CD8-positive, alpha-beta memory T cell (primary cell): ENCODE measurements around the gene NBEAL1. TPM values are rescaled to one million over a fixed set of nuclear protein-coding genes. Genes with fewer than 3 reads are reported as not detected.
"Not testable (repeated sequence)": the region's sequence is repeated elsewhere in the genome, so short reads cannot be mapped to it uniquely, and the experiment has no call there.

Source experiments
- CTCF ChIA-PET: fragments of 350-600 bp; sonication (Branson Sonifier 250); formaldehyde crosslinking; loops from one replicate; lab custom pipeline; 2021; ENCODE audit warnings: antibody characterized with exemption; lab: Charles Lee
- POLR2A ChIA-PET: fragments of 350-600 bp; sonication (Branson Sonifier 250); formaldehyde crosslinking; loops from one replicate; lab custom pipeline; 2021; ENCODE audit warnings: antibody characterized with exemption; lab: Charles Lee
- DNase-seq, 5 donors: peaks; one replicate each; pipeline versions ENCODE4 v3.0.0 to v3.0.0-alpha.2; 2020 to 2022; ENCODE audit warnings: mixed read lengths in 1 of 5
- H3K27ac ChIP-seq: one replicate; pipeline ENCODE4 v1.7.0; 2013; ENCODE audit warnings: low read depth, mild to moderate bottlenecking, low read length, moderate library complexity
- H3K27me3 ChIP-seq: 2 replicates; pipeline ENCODE4 v1.7.0; 2013; ENCODE audit warnings: low read length, mild to moderate bottlenecking; ENCODE audit not compliant: insufficient read depth, poor library complexity, severe bottlenecking
- H3K36me3 ChIP-seq: 2 replicates; pipeline ENCODE4 v1.7.0; 2013; ENCODE audit warnings: mild to moderate bottlenecking, low read length, moderate library complexity; ENCODE audit not compliant: insufficient read depth
- H3K4me1 ChIP-seq: 2 replicates; pipeline ENCODE4 v1.7.0; 2013; ENCODE audit warnings: mild to moderate bottlenecking, low read length, moderate library complexity; ENCODE audit not compliant: insufficient read depth
- H3K4me3 ChIP-seq: 2 replicates; pipeline ENCODE4 v1.7.0; 2013; ENCODE audit warnings: mild to moderate bottlenecking, low read length
- H3K9me3 ChIP-seq: 2 replicates; pipeline ENCODE4 v1.7.0; 2013; ENCODE audit warnings: mild to moderate bottlenecking, low read length
- H3K27ac Mint-ChIP-seq, 8 donors: one replicate each; pipeline ENCODE4 v1.8.0; 2020 to 2021; ENCODE audit warnings: mixed read lengths in 8 of 8, mild to moderate bottlenecking in 6 of 8, inconsistent platforms in 3 of 8, moderate library complexity in 3 of 8
- H3K27me3 Mint-ChIP-seq, 2 donors: one replicate each; pipeline ENCODE4 v1.8.0; 2020 to 2021; ENCODE audit warnings: mixed read lengths in 2 of 2, mild to moderate bottlenecking in 1 of 2, moderate library complexity in 1 of 2
- H3K36me3 Mint-ChIP-seq, 3 donors: one replicate each; pipeline ENCODE4 v1.8.0; 2020 to 2021; ENCODE audit warnings: mixed read lengths in 3 of 3, inconsistent platforms in 1 of 3, mild to moderate bottlenecking in 1 of 3
- H3K4me1 Mint-ChIP-seq, 3 donors: one replicate each; pipeline ENCODE4 v1.8.0; 2020 to 2021; ENCODE audit warnings: mixed read lengths in 3 of 3, inconsistent platforms in 1 of 3, mild to moderate bottlenecking in 1 of 3
- H3K4me3 Mint-ChIP-seq, 7 donors: one replicate each; pipeline ENCODE4 v1.8.0; 2020 to 2021; ENCODE audit warnings: mixed read lengths in 7 of 7, mild to moderate bottlenecking in 6 of 7, moderate library complexity in 4 of 7, inconsistent platforms in 2 of 7
- H3K9me3 Mint-ChIP-seq, 5 donors: one replicate each; pipeline ENCODE4 v1.8.0; 2020 to 2022; ENCODE audit warnings: mixed read lengths in 5 of 5, mild to moderate bottlenecking in 3 of 5, moderate library complexity in 2 of 5, inconsistent platforms in 1 of 5
- polyA plus RNA-seq: library from polyadenylated mRNA; unstranded; fragments of 300-500 nt; fragmentation: Illumina TruSeq; gene quantifications from one replicate; pipeline ENCODE4 v1.2.3, GENCODE V29; 2021
- total RNA-seq, 2 experiments: library from RNA; stranded (reverse); gene quantifications; one replicate each; pipeline ENCODE4 v1.2.3, GENCODE V29; 2021

NBEAL1 gene
- total and polyA plus RNA-seq, 3 experiments from 2014 or later, result 8.5 to 10.1 (median 8.6) TPM

DNA sequence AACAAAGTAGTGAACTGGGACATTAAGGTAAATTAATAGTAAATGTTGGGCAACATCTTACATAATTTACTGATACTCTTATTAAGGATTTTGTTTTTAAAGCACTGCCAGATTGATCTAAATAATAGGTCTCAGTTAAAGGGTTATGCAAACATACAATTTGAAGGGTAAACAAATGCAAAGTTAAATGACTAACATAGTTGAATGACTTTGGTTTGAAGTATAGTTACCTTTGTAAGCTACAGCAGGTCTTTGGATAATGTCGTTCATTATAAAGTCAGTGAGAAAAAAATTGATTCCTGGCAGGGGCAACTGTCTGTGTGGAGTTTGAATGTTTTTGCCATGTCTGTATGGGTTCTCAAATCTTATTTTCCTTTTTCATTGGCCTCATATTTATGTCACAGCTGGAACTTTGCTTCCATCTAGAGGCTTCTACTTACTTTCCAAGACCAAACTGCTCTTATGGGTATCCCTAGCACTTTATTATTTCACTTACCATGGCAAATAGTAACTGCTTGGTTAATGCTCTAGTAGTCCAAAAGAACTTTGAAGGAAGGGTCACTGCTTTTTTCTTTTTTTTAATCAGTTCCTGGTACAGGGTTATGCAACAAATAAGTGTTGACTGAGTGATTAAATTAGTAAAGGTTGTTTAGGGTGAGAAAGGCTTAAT is 107.8 kb downstream of the NBEAL1 start:
- Histone ChIP-seq H3K4me3 (no peak overlapping the region), H3K9me3 (no peaks in the 10 kb centered on the region), H3K27ac (no peak overlapping the region), H3K36me3 (no peaks in the 10 kb centered on the region), H3K4me1 (no peaks in the 10 kb centered on the region), H3K27me3 (no peaks in the 10 kb centered on the region)
- ChIA-PET POLR2A (no interaction called here), CTCF (no interaction called here)
- no peak overlapping the region for H3K4me3 Mint-ChIP-seq
- DNase-seq, result no peak
- no peaks in the 10 kb centered on the region for H3K4me1 Mint-ChIP-seq
- peak overlapping the region in 2 of 8 donors; percentile 6 to 29 for H3K27ac Mint-ChIP-seq
- no peaks in the 10 kb centered on the region for H3K27me3 Mint-ChIP-seq
- H3K9me3 Mint-ChIP-seq, result no peaks in the 10 kb centered on the region
- peaks cover 0 to 24% (median 10%) of the 10 kb centered on the region in 3 donors for H3K36me3 Mint-ChIP-seq

DNA sequence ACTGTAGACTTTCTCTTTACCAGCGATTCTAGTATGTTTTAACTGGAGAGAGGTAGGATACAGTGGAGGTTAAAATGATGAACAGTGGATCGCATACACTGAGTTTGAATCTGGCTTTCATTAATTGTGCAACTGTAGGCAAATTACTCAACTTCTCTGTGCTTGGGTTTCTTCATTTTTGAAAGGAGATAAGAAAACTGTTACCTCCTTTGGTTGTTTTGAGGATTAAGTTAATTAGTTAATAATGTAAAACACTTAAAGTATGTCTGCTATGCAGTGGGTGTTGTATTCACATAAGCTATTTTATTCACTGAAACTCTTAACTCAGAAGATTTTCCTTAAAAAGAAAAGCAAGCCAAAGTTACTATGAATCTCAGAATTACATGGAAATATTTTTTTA is 112.3 kb downstream of the NBEAL1 start:
- H3K4me1 Mint-ChIP-seq, result no peaks in the 10 kb centered on the region
- no peak for DNase-seq
- Histone ChIP-seq H3K36me3 (no peaks in the 10 kb centered on the region), H3K27me3 (no peaks in the 10 kb centered on the region), H3K27ac (no peak overlapping the region), H3K9me3 (no peaks in the 10 kb centered on the region), H3K4me1 (no peaks in the 10 kb centered on the region), H3K4me3 (no peak overlapping the region)
- H3K27me3 Mint-ChIP-seq, result no peaks in the 10 kb centered on the region
- CTCF ChIA-PET, result interaction anchor here (0.6 kb wide), 1 partner anchor 53 kb away, joined by 3 read pairs; no protein-coding TSS in a partner anchor
- no peaks in the 10 kb centered on the region for H3K9me3 Mint-ChIP-seq
- POLR2A ChIA-PET, result no interaction called here
- peaks cover 3 to 29% (median 16%) of the 10 kb centered on the region in 3 donors for H3K36me3 Mint-ChIP-seq
- no peak overlapping the region for H3K4me3 Mint-ChIP-seq
- H3K27ac Mint-ChIP-seq, result no peak overlapping the region

GRCh38 chr2:203135105-203135504 is 120.4 kb downstream of the NBEAL1 start:
- Histone ChIP-seq H3K4me1 (no peaks in the 10 kb centered on the region), H3K9me3 (no peaks in the 10 kb centered on the region), H3K27me3 (no peaks in the 10 kb centered on the region), H3K4me3 (no peak overlapping the region), H3K36me3 (no peaks in the 10 kb centered on the region), H3K27ac (no peak overlapping the region)
- Mint-ChIP-seq H3K36me3 (peaks cover 0 to 11% (median 7%) of the 10 kb centered on the region in 3 donors), H3K9me3 (no peaks in the 10 kb centered on the region), H3K4me3 (no peak overlapping the region), H3K4me1 (no peaks in the 10 kb centered on the region), H3K27ac (no peak overlapping the region), H3K27me3 (no peaks in the 10 kb centered on the region)
- DNase-seq, result no peak
- ChIA-PET CTCF (interaction anchor here (0.6 kb wide), 1 partner anchor 19 kb away, joined by 3 read pairs; no protein-coding TSS in a partner anchor), POLR2A (no interaction called here)

GRCh38 chr2:203143391-203143790 is 128.7 kb downstream of the NBEAL1 start:
- no peak for DNase-seq
- no peaks in the 10 kb centered on the region for H3K9me3 Mint-ChIP-seq
- POLR2A ChIA-PET, result no interaction called here

GRCh38 chr2:203149194-203149593 is 134.5 kb downstream of the NBEAL1 start:
- H3K27ac ChIP-seq, result no peak overlapping the region
- no peak overlapping the region for H3K27ac Mint-ChIP-seq
- H3K4me1 ChIP-seq, result no peaks in the 10 kb centered on the region
- no peak overlapping the region for H3K4me3 ChIP-seq
- H3K4me3 Mint-ChIP-seq, result no peak overlapping the region
- no peaks in the 10 kb centered on the region for H3K27me3 ChIP-seq
- DNase-seq, result no peak
- ChIA-PET POLR2A (no interaction called here), CTCF (no interaction called here)
- no peaks in the 10 kb centered on the region for H3K36me3 ChIP-seq
- no peaks in the 10 kb centered on the region for H3K27me3 Mint-ChIP-seq
- no peaks in the 10 kb centered on the region for H3K9me3 ChIP-seq
- no peaks in the 10 kb centered on the region for H3K9me3 Mint-ChIP-seq
- H3K4me1 Mint-ChIP-seq, result no peaks in the 10 kb centered on the region
- H3K36me3 Mint-ChIP-seq, result peaks cover 12 to 24% (median 14%) of the 10 kb centered on the region in 3 donors

More at GRCh38 chr2:203143391-203143790, 128.7 kb downstream of the NBEAL1 start:
- Histone ChIP-seq H3K4me1 (no peaks in the 10 kb centered on the region), H3K27me3 (no peaks in the 10 kb centered on the region), H3K27ac (no peak overlapping the region), H3K4me3 (no peak overlapping the region), H3K9me3 (no peaks in the 10 kb centered on the region), H3K36me3 (no peaks in the 10 kb centered on the region)
- no peak overlapping the region for H3K4me3 Mint-ChIP-seq
- no peaks in the 10 kb centered on the region for H3K27me3 Mint-ChIP-seq
- CTCF ChIA-PET, result no interaction called here
- H3K36me3 Mint-ChIP-seq, result peaks cover 0 to 13% (median 4%) of the 10 kb centered on the region in 3 donors
- no peaks in the 10 kb centered on the region for H3K4me1 Mint-ChIP-seq
- H3K27ac Mint-ChIP-seq, result no peak overlapping the region

DNA sequence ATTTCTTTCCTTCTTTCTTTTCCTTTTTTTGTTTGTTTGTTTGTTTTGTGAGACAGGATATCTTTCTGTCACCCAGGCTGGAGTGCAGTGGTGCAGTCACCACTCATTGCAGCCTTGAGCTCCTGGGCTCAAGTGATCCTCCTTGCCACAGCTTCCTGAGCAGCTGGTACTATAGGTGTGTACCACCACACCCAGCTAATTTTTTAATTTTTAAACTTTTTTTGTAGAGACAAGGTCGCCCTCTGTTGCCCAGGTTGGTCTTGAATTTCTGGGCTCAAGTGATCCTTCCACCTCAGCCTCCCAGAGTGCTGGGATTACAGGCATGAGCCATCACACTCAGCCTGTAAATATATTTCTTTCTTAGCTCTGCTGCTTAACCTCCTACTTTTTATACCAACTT is 140.7 kb downstream of the NBEAL1 start:
- Histone ChIP-seq H3K9me3 (no peaks in the 10 kb centered on the region), H3K27me3 (no peaks in the 10 kb centered on the region), H3K36me3 (no peaks in the 10 kb centered on the region), H3K27ac (no peak overlapping the region), H3K4me1 (no peaks in the 10 kb centered on the region), H3K4me3 (no peak overlapping the region)
- H3K27me3 Mint-ChIP-seq, result peaks cover 0 to 1% of the 10 kb centered on the region in 2 donors
- CTCF ChIA-PET, result no interaction called here
- H3K4me1 Mint-ChIP-seq, result peaks cover 8 to 13% (median 9%) of the 10 kb centered on the region in 3 donors
- H3K27ac Mint-ChIP-seq, result peak overlapping the region in 4 of 8 donors; percentile 3 to 67 (median 58)
- no peaks in the 10 kb centered on the region for H3K9me3 Mint-ChIP-seq
- DNase-seq, result peak in 1 of 5 donors; percentile 0
- H3K36me3 Mint-ChIP-seq, result peaks cover 10 to 18% (median 11%) of the 10 kb centered on the region in 3 donors
- POLR2A ChIA-PET, result no interaction called here
- no peak overlapping the region for H3K4me3 Mint-ChIP-seq

GRCh38 chr2:203162722-203163121 is 148.0 kb downstream of the NBEAL1 start:
- H3K27me3 Mint-ChIP-seq, H3K4me1 Mint-ChIP-seq, DNase-seq, H3K36me3 ChIP-seq, H3K9me3 ChIP-seq, H3K4me3 Mint-ChIP-seq, H3K9me3 Mint-ChIP-seq, H3K27ac ChIP-seq, CTCF ChIA-PET, H3K27ac Mint-ChIP-seq, H3K4me1 ChIP-seq, H3K27me3 ChIP-seq, POLR2A ChIA-PET, H3K4me3 ChIP-seq: not testable (repeated sequence)
- peaks cover 17 to 25% (median 21%) of the 10 kb centered on the region in 3 donors for H3K36me3 Mint-ChIP-seq

DNA sequence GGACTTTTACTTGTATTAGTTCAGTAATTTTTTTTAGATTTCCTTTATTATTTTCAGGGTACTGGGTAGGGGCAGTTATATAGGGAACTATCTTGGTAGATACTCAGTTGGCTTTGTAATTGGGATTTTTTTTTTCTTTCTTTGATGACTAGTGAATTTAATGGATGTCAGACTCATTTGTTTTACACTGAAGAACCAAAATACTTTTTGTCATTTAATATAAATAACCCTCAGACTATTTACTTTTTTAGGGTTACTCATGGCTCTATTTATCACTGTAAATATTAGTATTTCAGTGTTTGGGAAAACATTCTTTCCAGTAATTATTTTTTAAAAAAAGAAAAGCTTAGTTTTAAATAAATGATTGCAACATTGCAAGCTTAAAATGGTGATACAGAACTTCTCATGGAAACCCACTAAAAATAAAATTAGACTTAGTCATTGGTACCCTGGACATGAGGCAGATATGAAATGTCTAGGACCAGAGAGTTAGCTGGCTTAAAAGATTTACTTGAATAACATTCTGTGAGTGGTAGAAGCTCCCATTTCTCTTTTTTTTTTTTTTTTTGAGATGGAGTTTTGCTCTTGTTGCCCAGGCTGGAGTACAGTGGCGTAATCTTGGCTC is 149.7 kb downstream of the NBEAL1 start:
- Mint-ChIP-seq H3K4me1 (no peaks in the 10 kb centered on the region), H3K4me3 (no peak overlapping the region), H3K27ac (no peak overlapping the region), H3K36me3 (peaks cover 15 to 26% (median 22%) of the 10 kb centered on the region in 3 donors), H3K9me3 (peaks cover 0 to 6% (median 0%) of the 10 kb centered on the region in 5 donors), H3K27me3 (no peaks in the 10 kb centered on the region)
- Histone ChIP-seq H3K27me3 (no peaks in the 10 kb centered on the region), H3K4me1 (no peaks in the 10 kb centered on the region), H3K4me3 (no peak overlapping the region), H3K27ac (no peak overlapping the region), H3K9me3 (no peaks in the 10 kb centered on the region), H3K36me3 (no peaks in the 10 kb centered on the region)
- POLR2A ChIA-PET, result no interaction called here
- CTCF ChIA-PET, result interaction anchor here (0.9 kb wide), 1 partner anchor 36 kb away, joined by 3 read pairs; no protein-coding TSS in a partner anchor
- DNase-seq, result no peak
